Left kidney (tissue), 8 donors: Measurements from ENCODE around the gene CDH4. TPM values are rescaled to one million over a fixed set of nuclear protein-coding genes. Genes with fewer than 3 reads are reported as not detected.

Experiments
- DNase-seq: peaks from one replicate; pipeline ENCODE4 v3.0.0-alpha.2; 2013
- long read RNA-seq, 8 donors: transcript quantifications; one replicate each; lab custom pipeline, GENCODE V29; 2026
- polyA plus RNA-seq: library from polyadenylated mRNA; unstranded; fragments of 120-200 nt; gene quantifications from one replicate; pipeline ENCODE4 v1.2.1, GENCODE V29; 2013; ENCODE audit not compliant: insufficient read length

Gene CDH4
- polyA plus RNA-seq: 7.3 TPM
- long read RNA-seq, donor 1: 0 reads
- long read RNA-seq, donor 2, partial matches to known transcripts: 7 of 7 reads
- long read RNA-seq, donor 2, other reads (novel, unspliced or antisense): 0 of 7 reads
- long read RNA-seq, donor 3: 0 reads
- long read RNA-seq, donor 4: 0 reads
- long read RNA-seq, donor 5, partial matches to known transcripts: 7 of 7 reads
- long read RNA-seq, donor 5, other reads (novel, unspliced or antisense): 0 of 7 reads
- long read RNA-seq, donor 6, partial matches to known transcripts: 9 of 9 reads
- long read RNA-seq, donor 6, other reads (novel, unspliced or antisense): 0 of 9 reads
- long read RNA-seq, donor 7: 0 reads
- long read RNA-seq, donor 8: 0 reads

DNA sequence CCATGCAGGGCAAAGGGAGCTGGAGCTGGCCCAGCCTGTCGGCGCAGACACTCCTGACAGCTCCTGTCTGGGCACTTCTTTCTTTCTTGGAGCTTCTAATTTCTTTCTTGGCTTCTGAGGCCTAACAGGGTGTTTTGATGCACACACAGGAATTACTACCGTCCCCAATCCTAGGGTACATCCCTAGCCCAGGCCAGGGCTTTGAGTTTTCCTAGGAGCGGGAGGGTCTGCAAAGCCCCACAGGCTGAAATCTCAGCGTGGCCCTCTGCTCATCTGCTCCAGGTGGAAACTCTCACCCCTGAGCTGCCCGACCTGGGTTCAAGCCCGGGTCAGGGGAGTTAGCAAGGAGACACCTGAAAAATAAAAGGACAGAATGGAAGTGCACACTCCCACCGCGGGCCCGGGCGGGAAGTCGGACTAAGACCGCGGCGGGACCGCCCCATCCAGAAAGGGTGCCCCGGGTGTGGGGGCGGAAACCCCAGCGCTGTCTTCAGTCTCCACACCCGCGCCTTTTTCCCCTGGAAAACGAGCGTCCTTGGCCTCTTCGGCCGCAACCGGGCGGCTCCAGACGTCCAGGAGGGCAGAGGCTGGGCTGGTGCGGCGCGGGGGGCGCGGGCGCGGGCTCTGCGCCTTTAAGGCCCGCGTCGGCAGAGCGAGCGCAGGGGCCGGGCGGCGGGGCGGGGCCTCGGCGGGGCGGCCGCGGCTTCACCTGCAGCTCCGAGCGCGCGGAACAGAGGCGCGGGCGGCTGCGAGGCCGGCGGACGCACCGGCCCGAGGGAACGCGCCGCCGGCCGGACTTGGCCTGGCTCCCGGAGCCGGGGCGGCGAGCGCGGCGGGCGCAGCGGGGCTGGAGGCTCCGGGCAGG is at the start of gene CDH4:
Gene CDH4, plus strand, starts transcription at position 733 of the 865 bp plus-strand sequence.
- DNase-seq: peak; percentile 39

GRCh38 chr20:61203320-61203719 is 48.7 kb upstream of the CDH4 start:
- no peak for DNase-seq

DNA sequence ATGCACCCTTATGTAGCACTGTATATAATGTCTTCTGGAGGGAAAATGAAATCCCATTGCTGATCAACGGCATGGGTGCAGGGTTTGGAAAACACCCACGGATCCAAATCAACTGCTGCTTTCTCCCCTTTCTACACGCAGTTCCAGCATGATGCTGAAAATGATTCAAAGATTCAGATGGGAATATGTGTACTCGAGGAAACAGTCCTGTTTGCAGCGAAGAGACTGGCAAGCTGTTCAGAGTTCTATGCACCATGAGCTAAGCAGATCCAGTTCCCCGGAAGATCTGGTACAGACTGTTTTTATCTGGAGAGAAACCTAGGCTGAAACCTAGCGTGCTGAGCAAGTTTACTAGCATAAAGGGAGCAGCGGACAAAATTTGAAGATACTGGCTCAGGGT is 47.9 kb upstream of the CDH4 start:
- no peak for DNase-seq

DNA sequence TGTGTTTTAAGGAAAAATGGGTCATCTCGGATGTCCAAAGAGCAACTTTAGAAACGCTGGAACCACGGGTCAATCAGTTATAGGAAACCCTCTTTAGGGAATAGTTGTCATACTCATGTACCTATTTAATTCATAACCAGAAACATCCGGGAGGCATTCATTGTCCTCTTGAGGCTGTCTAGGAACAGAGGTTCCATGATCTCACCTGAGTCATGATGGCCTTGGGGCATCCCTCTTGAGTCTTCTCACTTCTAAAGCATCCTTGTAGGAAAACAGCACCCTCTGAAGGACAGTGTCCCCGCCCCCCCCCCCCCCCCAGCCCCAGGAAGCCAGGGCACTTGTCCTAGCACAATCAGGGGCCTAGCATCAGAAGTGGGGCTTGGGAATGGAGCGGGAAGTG is 46.3 kb upstream of the CDH4 start:
- DNase-seq: no peak

GRCh38 chr20:61210862-61211261 is 41.2 kb upstream of the CDH4 start:
- no peak for DNase-seq

DNA sequence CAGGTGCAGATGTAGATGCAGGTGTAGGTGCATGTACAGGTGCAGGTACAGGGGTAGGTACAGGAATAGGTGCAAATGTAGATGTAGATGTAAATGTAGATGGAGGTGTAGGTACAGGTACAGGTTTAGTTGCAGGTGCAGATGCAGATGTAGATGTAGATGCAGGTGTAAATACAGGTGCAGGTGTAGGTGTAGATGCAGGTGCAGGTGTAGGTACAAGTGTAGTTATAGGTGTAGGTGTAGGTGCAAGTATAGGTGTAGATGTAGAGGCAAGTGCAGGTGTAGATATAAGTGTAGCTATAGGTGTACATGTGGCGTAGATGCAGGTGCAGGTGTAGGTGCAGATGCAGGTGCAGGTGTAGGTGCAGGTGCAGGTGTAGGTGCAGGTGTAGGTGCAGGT is 34.2 kb upstream of the CDH4 start:
- no peak for DNase-seq

DNA sequence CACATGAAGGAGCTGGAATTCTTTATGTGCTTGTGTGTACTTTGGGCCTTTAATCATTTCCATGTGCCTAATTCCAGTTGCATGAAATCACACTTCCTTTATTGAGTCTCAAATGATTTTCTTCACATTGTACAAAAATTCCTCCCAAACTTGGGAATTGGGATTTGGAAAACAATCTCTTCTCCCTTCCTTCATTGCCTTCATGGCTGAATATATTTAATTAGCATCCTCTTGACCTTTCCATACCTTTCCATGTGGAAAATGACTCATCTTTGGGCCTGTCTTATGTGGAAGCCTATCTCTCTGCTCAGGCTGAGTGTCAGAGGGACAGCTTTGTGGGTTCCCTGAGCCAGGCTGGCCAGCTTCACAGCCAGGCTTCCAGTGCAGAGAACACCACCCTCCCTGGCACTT is 33.0 kb upstream of the CDH4 start:
- no peak for DNase-seq

- DNase-seq: no peak
Observed at GRCh38 chr20:61220131-61220530, 31.9 kb upstream of the CDH4 start.

GRCh38 chr20:61220626-61221325 is 31.3 kb upstream of the CDH4 start:
- DNase-seq: no peak

DNA sequence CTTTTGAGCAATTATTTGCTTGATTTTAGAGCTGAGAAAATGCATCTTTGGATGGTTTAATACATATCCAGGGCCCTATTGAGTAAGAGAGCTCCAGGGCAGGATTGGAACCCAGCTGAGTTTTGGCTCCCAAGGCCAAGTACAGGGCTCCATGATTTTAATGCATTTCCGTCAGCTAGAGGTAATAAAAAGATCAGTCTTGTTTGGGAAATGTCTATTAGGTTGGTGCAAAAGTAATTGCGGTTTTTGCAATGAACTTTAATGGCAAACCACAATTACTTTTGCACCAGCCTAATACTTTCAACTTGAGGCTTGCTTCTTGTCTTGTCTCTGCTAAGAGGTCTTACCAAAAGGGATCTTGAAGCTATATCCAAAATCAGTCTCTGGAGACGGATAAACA is 29.4 kb upstream of the CDH4 start:
- no peak for DNase-seq

GRCh38 chr20:61223121-61223520 is 28.9 kb upstream of the CDH4 start:
- no peak for DNase-seq

GRCh38 chr20:61230166-61230565 is 21.9 kb upstream of the CDH4 start:
- no peak for DNase-seq

DNA sequence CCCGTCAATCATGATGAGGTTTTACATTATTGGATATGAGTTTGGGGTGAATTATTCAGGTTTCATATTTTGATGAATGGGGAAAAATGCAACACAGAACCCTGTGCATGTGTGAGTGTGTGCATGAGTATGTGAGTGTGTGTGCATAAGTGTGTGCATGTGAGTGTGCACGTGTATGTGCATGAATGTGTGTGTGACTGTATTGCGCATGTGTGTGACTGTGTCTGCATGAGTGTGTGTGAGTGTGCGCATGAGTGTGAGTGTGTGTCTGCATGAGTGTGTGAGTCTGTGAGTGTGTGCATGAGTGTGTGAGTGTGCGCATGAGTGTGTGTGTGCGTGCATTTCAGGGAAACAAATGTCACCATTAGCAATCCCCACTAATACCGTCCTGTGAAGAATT is 18.5 kb upstream of the CDH4 start:
- DNase-seq: no peak

DNA sequence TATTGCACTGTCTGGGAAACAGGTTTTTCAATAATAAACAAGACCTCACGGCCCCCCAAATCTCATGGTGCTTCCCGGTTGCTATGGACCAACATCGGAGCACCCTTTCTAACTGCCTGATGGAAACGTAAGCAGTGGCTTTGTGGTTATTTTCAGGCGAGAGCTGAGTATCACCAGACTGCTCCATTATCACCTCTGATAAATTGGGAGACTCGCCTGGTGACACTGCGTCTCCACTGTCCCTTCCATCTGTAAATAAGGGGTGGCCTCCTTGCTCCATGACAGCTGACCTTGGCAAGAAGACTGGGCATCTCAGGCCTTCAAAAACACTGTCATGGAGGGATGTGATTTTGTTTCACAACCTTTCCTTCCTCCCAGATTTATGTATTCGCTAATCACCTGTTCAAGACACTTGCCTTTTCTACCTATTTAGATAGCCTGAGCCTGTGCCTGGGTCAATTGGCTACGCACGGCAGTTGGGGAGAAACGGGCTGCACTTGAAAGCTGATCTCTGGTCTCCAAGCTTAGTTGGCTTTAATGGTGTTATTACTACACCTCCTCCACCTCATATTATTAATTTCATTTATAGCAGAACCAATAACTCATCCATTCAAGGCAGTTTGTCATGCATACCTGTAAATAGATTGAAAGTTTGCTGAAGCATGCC is 17.7 kb upstream of the CDH4 start:
- DNase-seq: no peak

DNA sequence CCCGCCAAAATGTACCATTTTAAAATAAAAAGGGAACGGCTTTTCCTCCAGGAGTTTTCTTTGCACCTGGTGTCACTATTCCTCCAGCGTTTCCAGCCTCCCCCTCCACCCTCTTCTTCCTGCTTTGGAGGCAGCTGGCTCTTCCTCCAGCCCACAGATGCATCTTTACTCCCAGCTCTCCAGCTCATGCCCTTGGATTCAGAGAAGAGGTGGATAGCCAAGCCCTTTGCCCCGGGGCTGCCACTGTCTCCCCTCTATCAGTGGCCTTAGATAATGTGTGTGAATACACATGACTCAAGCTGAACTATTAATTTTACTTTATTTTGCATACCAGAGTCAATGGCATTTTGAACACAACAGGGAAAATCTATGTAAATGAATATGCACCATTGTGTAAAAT is 15.3 kb upstream of the CDH4 start:
- DNase-seq: no peak

DNA sequence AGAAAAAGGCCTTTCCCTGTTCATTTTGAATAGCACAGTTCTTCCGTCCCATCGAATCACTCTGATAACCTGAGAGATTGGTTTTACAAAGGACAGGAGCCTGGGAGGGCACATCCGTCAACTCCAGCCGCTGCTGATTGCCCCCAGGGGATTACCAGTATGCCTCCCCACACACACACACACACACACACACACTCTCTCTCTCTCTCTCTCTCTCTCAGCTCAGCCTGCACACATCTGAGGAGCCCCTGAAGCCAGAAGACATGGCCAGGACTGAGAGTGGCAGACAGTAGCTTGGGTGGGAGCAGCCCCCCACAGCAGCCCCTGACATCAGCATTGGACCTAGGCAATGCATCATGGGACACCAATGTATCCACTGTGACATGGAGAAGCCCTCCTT is 13.2 kb upstream of the CDH4 start:
- no peak for DNase-seq

DNA sequence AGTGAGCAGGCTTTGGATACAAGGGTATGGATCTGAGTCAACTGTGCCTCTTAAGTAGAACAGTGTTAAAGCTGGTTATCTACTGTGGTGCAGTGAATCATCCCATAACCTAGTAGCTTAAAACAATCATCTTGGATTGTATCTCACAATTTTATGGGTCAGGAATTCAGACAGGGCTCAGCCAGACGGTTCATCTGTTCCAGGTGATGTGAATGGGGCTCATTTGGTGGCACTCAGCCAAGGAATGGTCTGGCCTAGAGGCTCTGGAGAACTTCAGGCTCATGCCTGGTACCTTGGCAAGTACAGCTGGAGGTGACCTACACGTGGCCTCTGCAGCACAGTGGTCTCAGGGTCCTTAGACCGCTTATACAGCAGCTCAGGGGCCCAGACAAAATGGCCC is 11.2 kb upstream of the CDH4 start:
- no peak for DNase-seq

DNA sequence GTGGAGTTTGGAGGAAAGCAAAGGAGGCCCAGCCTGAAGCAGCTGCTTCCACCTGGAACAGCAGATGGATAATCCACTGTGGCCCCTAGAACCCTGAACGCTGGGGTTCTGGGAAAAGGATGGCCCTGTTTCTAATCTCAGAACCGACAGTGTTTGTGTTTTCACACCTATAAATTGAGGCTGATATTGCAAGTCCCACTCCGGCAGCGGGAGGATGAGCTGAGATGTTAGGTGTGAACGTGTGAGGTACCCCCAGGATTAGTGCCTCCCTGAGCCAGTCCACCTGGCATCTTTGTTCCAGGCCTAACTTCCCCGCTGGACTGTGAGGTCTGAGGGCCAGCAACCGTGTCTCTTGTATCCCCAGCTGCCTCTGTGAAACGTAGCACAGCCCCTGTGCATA is 7.8 kb upstream of the CDH4 start:
- DNase-seq: no peak

DNA sequence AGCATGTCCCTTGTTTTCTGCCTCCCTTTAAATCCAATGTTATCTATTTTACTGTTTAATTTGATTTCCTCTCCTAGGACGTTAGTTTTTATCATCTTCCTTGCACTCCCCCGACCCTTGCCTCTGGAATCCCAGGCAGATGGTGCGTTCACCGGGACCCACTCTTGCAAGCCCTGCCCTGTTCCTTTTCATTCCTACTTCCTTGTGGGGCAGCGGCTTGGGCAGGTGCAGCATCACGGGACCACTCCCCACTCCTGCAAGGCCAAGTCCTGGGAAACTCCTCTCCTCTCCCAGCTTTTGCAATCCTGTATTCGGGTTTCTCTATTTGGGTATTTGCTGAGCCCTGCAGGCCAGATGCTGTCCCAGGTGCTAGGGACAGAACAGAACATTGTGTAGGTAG is 5.8 kb upstream of the CDH4 start:
- DNase-seq: no peak

GRCh38 chr20:61249626-61250025 is 2.4 kb upstream of the CDH4 start:
- DNase-seq: no peak

GRCh38 chr20:61252601-61253263 is 671 bp downstream of the CDH4 start:
- no peak for DNase-seq

DNA sequence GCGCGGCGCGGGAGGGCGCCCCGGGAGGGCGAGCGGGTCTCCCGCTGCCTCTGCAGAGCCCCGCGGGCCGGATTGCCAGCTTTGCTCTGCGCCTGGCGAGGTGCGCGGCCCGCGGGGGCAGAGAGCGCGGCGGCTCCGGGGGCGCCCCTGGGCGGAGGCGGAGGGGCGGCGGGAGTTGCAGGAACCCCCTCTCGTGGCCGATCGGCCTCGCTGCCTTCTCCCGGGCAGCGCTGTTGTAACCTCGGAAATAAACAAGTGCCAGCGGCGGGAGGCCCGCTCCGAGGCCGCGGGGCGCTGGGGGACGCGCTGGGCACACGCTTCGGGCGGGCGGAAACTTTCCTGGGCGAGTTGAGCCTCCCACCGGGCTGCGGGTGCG is 1.2 kb downstream of the CDH4 start:
- no peak for DNase-seq
